Muscle layer of duodenum (tissue), 2 donors: ENCODE measurements around the gene GRAP.

Experiments used
- H3K27ac ChIP-seq: one replicate; pipeline ENCODE4 v1.7.0; 2013; ENCODE audit warnings: mild to moderate bottlenecking, low read length
- H3K27me3 ChIP-seq: one replicate; pipeline ENCODE4 v1.7.0; 2013; ENCODE audit warnings: low read depth, mild to moderate bottlenecking, control low read depth, low read length
- H3K36me3 ChIP-seq, 2 donors: one replicate each; pipeline ENCODE4 v1.7.0; 2013; ENCODE audit warnings: low read length in 2 of 2, control low read depth in 1 of 2, mild to moderate bottlenecking in 1 of 2; ENCODE audit not compliant: insufficient read depth in 2 of 2, control insufficient read depth in 1 of 2
- H3K4me1 ChIP-seq, 2 donors: one replicate each; pipeline ENCODE4 v1.7.0; 2013; ENCODE audit warnings: low read length in 2 of 2, mild to moderate bottlenecking in 2 of 2, control low read depth in 1 of 2, moderate library complexity in 1 of 2; ENCODE audit not compliant: insufficient read depth in 2 of 2, control insufficient read depth in 1 of 2
- H3K4me3 ChIP-seq, 2 donors: one replicate each; pipeline ENCODE4 v1.7.0; 2013; ENCODE audit warnings: low read length in 2 of 2, low read depth in 1 of 2, mild to moderate bottlenecking in 1 of 2
- H3K9me3 ChIP-seq, 2 donors: one replicate each; pipeline ENCODE4 v1.7.0; 2013; ENCODE audit warnings: low read length in 2 of 2, control low read depth in 1 of 2, mild to moderate bottlenecking in 1 of 2; ENCODE audit not compliant: control insufficient read depth in 1 of 2
- donor health status: healthy.

GRAP gene

DNA sequence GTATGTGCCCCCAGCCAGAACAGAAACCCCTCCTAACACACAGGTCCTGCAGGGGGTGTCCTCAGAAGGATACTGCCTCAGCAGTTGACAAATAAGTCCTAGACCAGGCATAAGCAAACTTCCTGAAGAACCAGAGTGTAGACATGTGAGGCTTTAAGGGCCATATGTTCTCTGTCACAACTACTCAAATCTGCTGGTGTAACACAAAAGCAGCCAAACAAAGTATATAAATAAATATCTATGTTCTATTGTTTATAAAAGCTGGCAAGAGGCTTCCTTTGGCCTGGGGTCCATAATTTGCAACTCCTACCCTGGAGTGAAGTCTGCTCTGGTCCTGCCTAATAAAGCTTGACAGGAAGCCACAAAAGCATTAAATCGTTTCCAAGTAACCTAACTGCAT is 52.1 kb downstream of the GRAP start:
- Histone ChIP-seq H3K27me3 (no peaks in the 10 kb centered on the region), H3K36me3 (peaks cover 0 to 7% of the 10 kb centered on the region in 2 donors), H3K27ac (no peak overlapping the region), H3K4me1 (no peaks in the 10 kb centered on the region), H3K4me3 (no peak overlapping the region), H3K9me3 (peaks cover 0 to 10% of the 10 kb centered on the region in 2 donors)

DNA sequence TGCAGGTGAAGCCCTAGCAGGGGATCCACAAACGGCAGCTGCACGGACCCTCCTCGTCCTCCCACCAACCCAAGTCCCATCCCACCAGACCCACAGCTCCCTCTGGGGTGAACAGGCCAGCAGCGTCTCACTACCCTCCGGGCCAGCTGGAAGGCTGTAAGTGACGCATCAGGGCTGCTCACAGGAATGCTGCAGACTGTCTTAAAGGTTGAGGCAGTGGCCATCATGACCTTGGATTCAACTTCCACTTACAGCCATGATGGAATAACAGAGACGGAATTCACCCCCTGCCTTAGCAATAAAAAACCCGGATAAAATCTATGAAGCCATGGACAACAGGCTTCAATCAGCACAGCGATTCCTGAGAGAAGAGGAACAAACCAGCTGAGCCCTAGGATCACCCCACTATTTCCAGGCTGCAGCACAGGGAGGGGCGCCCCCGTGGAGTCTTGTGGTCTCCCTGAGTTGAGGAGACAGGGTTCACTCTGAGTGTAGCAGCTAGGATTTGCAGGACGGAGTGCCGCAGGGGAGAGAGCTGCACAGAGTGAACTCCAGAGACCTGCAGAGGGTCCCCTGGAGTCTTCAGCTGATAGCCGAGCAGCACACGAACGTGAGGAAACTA is 52.7 kb downstream of the GRAP start:
- Histone ChIP-seq H3K4me3 (no peak overlapping the region), H3K9me3 (peaks cover 0 to 10% of the 10 kb centered on the region in 2 donors), H3K27me3 (no peaks in the 10 kb centered on the region), H3K27ac (no peak overlapping the region), H3K36me3 (peaks cover 0 to 7% of the 10 kb centered on the region in 2 donors), H3K4me1 (no peaks in the 10 kb centered on the region)

DNA sequence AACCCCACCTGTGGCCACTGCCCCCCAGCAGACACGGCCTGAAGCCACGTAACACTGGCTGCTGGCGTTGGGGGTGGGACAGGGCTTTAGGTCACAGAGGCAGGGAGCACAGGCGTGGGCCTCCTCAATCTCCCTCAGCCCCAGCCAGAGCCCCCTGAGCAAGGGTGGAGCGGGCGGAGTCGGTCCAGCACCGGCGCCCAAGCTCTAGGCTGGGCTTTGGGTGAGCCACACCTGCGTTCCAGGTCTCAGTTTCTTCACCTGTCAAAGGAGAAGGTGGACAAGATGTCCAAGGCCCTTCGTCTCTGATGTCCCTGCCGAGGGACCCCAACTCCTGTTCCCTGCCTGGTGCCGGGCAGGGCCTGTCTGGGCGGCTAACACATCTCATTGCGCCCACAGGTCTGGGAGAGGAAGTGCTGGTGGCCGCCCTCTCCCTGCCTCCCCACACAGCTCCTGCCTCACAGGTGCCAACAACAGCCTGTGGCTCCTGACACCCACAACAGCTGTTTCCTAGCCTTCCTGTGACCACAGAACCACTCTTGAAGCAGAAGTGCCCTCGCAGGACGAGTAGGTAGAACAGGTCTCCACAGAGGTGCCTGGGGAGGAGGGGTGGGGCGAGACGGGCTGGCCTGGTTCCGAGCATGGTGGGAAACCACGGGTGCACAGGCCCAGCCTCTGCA is 54.2 kb downstream of the GRAP start:
- H3K27ac ChIP-seq = no peak overlapping the region
- no peaks in the 10 kb centered on the region for H3K27me3 ChIP-seq
- peaks cover 0 to 7% of the 10 kb centered on the region in 2 donors for H3K36me3 ChIP-seq
- H3K4me1 ChIP-seq = no peaks in the 10 kb centered on the region
- peaks cover 0 to 10% of the 10 kb centered on the region in 2 donors for H3K9me3 ChIP-seq
- no peak overlapping the region for H3K4me3 ChIP-seq

DNA sequence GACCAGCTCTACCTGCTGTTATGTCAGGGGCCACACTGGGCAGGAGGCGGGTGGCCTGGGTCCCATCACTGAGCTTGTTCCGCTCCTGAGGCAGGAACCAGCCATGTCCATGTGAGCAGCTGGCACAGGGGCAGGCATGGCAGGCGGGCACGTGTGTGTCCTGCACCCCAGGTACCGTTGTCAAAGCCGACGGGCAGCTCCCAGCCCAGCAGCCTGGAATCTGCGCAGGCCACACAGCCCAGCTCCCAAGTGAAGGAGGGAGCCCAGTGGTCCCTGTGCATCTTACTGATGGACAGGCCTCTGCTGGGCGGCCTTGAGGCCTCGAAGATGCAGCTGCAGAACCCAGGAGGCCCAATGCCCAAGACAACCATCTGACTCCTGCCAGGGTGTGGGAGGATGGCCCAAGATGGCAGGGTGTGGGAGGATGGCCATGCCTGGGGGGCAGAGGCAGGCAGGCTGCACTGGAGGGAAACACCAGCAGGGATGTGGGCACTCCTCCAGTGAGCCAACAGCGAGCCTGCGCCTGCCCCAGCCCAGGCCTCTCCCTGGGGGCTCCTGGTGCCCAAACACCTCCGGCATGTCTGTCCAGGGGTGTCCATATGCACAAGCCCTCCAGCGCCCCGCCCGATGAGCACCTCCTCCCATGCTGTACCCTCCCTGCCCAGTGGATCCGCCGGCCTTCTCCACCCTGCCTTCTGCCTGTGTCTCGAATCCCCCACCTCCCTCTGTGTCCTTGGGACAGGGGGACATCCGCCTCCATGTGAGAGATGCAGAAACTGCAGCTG is 55.0 kb downstream of the GRAP start:
- Histone ChIP-seq H3K27ac (no peak overlapping the region), H3K27me3 (no peaks in the 10 kb centered on the region), H3K4me1 (no peaks in the 10 kb centered on the region), H3K4me3 (no peak overlapping the region), H3K9me3 (peaks cover 0 to 10% of the 10 kb centered on the region in 2 donors), H3K36me3 (peaks cover 0 to 6% of the 10 kb centered on the region in 2 donors)

DNA sequence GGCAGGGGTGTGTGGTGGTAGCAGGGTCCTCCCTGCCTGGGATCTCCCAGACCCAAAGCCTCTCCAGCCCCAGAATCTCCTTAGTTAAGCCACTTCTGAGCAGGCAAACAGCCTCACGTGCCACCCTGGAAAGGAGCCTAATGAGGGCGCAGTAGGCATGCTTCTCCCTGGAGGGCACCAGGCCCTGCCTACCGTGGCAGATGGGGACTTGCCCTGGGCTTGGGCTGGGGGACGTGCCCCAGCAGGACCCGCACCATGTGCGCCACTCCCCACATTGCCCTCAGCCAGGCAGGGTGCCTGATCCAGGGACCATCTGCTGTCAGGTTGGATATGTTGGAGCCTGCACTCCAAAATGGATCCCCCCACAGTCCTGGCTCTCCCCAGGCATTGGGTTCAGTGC is 56.4 kb downstream of the GRAP start:
- no peak overlapping the region for H3K27ac ChIP-seq
- no peak overlapping the region for H3K4me3 ChIP-seq
- no peaks in the 10 kb centered on the region for H3K27me3 ChIP-seq
- peaks cover 0 to 4% of the 10 kb centered on the region in 2 donors for H3K9me3 ChIP-seq
- no peaks in the 10 kb centered on the region for H3K36me3 ChIP-seq
- H3K4me1 ChIP-seq = no peaks in the 10 kb centered on the region

- no peak overlapping the region for H3K4me3 ChIP-seq
Observed at GRCh38 chr17:18988546-18989173, 58.1 kb downstream of the GRAP start.

DNA sequence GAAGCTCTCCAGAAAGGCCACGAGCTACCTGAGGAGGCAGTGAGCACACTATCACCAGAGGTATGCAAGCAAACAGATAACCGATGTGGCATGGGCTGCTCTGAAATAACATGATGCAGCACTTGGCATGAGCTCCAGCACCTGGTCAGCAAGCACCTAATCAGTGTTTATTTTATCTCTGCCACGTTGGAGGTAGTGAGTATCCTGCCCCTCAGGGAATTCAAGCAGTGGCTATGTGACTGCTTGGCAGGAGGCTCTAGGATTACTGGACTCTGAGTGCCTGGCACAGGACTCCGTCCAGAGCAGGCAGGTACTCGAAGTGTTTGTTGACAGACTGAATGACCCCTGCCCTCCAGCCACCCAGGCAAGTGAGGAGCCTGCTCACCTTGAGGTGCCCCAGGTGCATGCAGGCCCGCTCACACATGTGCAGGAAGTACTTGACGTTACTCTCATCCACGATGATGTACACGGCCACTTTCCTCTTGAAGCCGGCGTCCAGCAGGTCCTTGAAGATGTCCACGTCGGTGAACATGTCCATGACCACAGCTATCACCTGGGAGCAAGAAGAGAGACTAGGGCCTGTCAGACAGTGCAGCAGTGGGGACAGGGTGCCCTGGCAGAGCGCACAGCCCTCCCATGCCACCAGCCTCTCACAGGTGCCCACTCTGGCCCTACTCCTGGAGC is 58.8 kb downstream of the GRAP start:
- Histone ChIP-seq H3K4me1 (no peaks in the 10 kb centered on the region), H3K27me3 (no peaks in the 10 kb centered on the region), H3K4me3 (no peak overlapping the region), H3K36me3 (no peaks in the 10 kb centered on the region), H3K9me3 (no peaks in the 10 kb centered on the region), H3K27ac (no peak overlapping the region)

More at GRCh38 chr17:18988546-18989173, 58.1 kb downstream of the GRAP start:
- no peak overlapping the region for H3K27ac ChIP-seq
- H3K4me1 ChIP-seq = no peaks in the 10 kb centered on the region
- no peaks in the 10 kb centered on the region for H3K36me3 ChIP-seq
- no peaks in the 10 kb centered on the region for H3K9me3 ChIP-seq
- no peaks in the 10 kb centered on the region for H3K27me3 ChIP-seq

DNA sequence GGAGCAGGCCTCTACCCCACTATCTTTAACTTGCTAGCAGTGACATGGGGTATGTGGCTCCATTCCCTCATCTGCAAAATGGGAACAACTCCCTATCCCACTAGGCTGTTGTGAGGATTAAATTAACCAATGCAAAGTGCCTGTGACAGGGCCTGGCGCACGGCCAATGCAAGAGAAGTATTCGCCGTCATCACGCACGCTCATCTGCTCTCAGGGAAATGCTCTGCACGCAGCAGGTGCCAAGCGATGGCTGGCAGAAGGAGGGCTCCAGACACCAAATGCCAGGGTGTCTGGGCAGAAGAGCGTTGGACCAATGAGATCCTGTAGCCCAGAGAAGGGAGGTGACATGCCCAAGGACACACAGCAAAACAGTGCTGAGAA is 59.5 kb downstream of the GRAP start:
- H3K27ac ChIP-seq = no peak overlapping the region
- no peak overlapping the region for H3K4me3 ChIP-seq
- no peaks in the 10 kb centered on the region for H3K9me3 ChIP-seq
- no peaks in the 10 kb centered on the region for H3K27me3 ChIP-seq
- no peaks in the 10 kb centered on the region for H3K36me3 ChIP-seq
- no peaks in the 10 kb centered on the region for H3K4me1 ChIP-seq

DNA sequence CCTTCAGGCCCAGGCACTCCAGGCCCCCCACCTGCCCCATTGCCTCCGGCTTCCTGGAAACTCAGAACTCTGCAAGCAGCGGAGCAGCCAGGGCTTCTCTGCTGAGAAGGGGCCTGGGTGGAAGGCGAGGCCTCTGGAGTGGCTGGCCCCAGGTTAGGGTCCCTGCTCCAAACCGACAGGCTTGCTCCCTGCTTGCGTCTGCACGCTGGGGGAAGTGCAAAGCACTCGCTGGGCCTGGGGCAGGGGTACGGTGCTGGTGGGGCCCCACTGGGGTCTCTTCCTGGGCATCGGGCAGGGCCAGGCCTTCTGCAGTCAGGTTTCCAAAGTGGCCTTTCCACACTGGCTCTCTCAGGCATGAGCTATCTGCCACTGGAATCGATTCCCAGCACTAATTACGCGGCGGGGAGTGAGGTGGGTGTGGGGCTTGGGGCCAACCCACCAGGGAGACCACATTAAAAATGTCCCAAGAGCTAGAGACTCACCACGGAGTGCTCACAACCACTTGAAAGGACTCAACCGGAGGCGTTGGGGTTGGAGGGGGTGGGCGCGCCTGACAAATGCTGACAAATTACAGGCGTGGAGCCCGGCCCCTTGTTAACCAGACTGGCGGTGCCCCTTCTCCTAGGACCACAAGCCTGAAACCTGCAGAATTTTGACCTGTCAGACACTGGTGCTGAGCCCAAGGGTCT is 60.1 kb downstream of the GRAP start:
- no peaks in the 10 kb centered on the region for H3K27me3 ChIP-seq
- no peak overlapping the region for H3K4me3 ChIP-seq
- no peaks in the 10 kb centered on the region for H3K36me3 ChIP-seq
- no peaks in the 10 kb centered on the region for H3K4me1 ChIP-seq
- H3K9me3 ChIP-seq = no peaks in the 10 kb centered on the region
- H3K27ac ChIP-seq = no peak overlapping the region

- H3K4me1 ChIP-seq = no peaks in the 10 kb centered on the region
- no peaks in the 10 kb centered on the region for H3K9me3 ChIP-seq
- H3K27me3 ChIP-seq = no peaks in the 10 kb centered on the region
- no peak overlapping the region for H3K27ac ChIP-seq
- H3K36me3 ChIP-seq = no peaks in the 10 kb centered on the region
- no peak overlapping the region for H3K4me3 ChIP-seq
Observed at GRCh38 chr17:18985475-18985874, 61.3 kb downstream of the GRAP start.
